K562 (cell line): ENCODE measurements around the gene ZNF324B. TPM values are rescaled to one million over a fixed set of nuclear protein-coding genes. Genes with fewer than 3 reads are reported as not detected.
A peak's percentile ranks its signal among the peaks of the same experiment; 100 is the strongest.

ENCODE experiments used
- DACH1 ChIP-seq: fragments of 450-650 bp; IDR thresholded peaks from 2 replicates; pipeline ENCODE4 v1.6.1; 2018; ENCODE audit not compliant: partially characterized antibody
- FOXJ2 ChIP-seq: fragments of 200-800 bp; sonication (Bioruptor generic); IDR thresholded peaks from 2 replicates; pipeline ENCODE4 v1.6.1; 2016; ENCODE audit warnings: missing genetic modification characterization, missing compliant biosample characterization
- GTF2E2 ChIP-seq: fragments of 200-800 bp; sonication (Bioruptor generic); IDR thresholded peaks from 2 replicates; pipeline ENCODE4 v1.6.1; 2016; ENCODE audit warnings: missing genetic modification characterization, missing compliant biosample characterization
- ILF3 ChIP-seq: fragments of 450-650 bp; IDR thresholded peaks from 2 replicates; pipeline ENCODE4 v1.6.1; 2018; ENCODE audit warnings: antibody characterized with exemption, mild to moderate bottlenecking, moderate library complexity, borderline replicate concordance
- LARP7 ChIP-seq: fragments of 450-650 bp; IDR thresholded peaks from 2 replicates; pipeline ENCODE4 v1.6.1; 2016
- MGA ChIP-seq: fragments of 450-650 bp; IDR thresholded peaks from 2 replicates; pipeline ENCODE4 v1.6.1; 2016; ENCODE audit warnings: mild to moderate bottlenecking, moderate library complexity
- MXI1 ChIP-seq: IDR thresholded peaks from 2 replicates; pipeline ENCODE4 v1.6.1; 2011; ENCODE audit warnings: low read depth, mild to moderate bottlenecking, improper control_type of control experiment, low read length
- PHB ChIP-seq: fragments of 250-450 bp; sonication (Bioruptor Pico); IDR thresholded peaks from 2 replicates; pipeline ENCODE4 v1.5.0; 2021
- POLR2A ChIP-seq: fragments of 450-650 bp; conservative IDR thresholded peaks from 2 replicates; pipeline ENCODE4 v1.6.1; 2016
- TCF3 ChIP-seq: sonication (generic); formaldehyde crosslinking; IDR thresholded peaks from 2 replicates; pipeline ENCODE4 v1.4.0; 2020; ENCODE audit warnings: mild to moderate bottlenecking, missing genetic modification reagents
- TEAD1 ChIP-seq, 2 experiments: fragments of 450-650 bp in 1 of 2; sonication (generic) in 1 of 2; formaldehyde crosslinking; IDR thresholded peaks; 2 replicates each; pipeline versions ENCODE4 v1.4.0 to v1.8.0; 2020 to 2022; ENCODE audit warnings: mild to moderate bottlenecking in 2 of 2, missing genetic modification reagents in 1 of 2
- ZNF143 ChIP-seq: sonication (generic); formaldehyde crosslinking; IDR thresholded peaks from 2 replicates; pipeline ENCODE4 v1.9.0; 2022; ENCODE audit warnings: mild to moderate bottlenecking, missing genetic modification reagents
- ZNF280B ChIP-seq: fragments of 250-450 bp; sonication (Bioruptor Pico); IDR thresholded peaks from 2 replicates; pipeline ENCODE4 v1.5.1; 2021; ENCODE audit warnings: mild to moderate bottlenecking
- ZNF57 ChIP-seq: fragments of 450-650 bp; formaldehyde crosslinking; IDR thresholded peaks from 2 replicates; pipeline ENCODE4 v1.4.0; 2020; ENCODE audit warnings: mild to moderate bottlenecking, moderate library complexity
- ZSCAN32 ChIP-seq: fragments of 450-650 bp; formaldehyde crosslinking; IDR thresholded peaks from 2 replicates; pipeline ENCODE4 v1.4.0; 2020; ENCODE audit warnings: mild to moderate bottlenecking, moderate library complexity
- polyA plus RNA-seq, 8 experiments: library from polyadenylated mRNA; depleted of rRNA in 4 of 8; stranded (reverse) in 5 of 8; unstranded in 3 of 8; fragments of >200 nt; fragmentation: Nextera tagmentation in 2 of 8; fragmentation: Illumina TruSeq in 1 of 8; extraction: Ambion mirVana in 2 of 8; extraction: Trizol in 1 of 8; gene quantifications; 2 replicates each; pipeline versions ENCODE4 v1.2.1 to v1.2.3, GENCODE V29; 2011 to 2014; ENCODE audit warnings: inconsistent platforms in 1 of 8, missing spikeins in 1 of 8
- total RNA-seq, 7 experiments: library from RNA; depleted of rRNA in 6 of 7; stranded (reverse); fragments of >200 nt in 6 of 7; fragmentation: Illumina TruSeq in 2 of 7; extraction: Trizol in 2 of 7; gene quantifications; 2 replicates each; pipeline versions ENCODE4 v1.2.1 to v1.2.3, GENCODE V29; 2011 to 2021; ENCODE audit warnings: low replicate concordance in 1 of 7

ZNF324B gene
- total and polyA plus RNA-seq, 9 of the 15 experiments (the other 6 are each of a cell fraction or from before 2014, with no cell fraction given): 0.20 to 13.5 (median 5.7) TPM

- no peak for TF ChIP-seq ZNF57 (CRISPR knock-in tag)
- peak; percentile 68 for TF ChIP-seq ZNF143 (CRISPR knock-in tag)
- peak; percentile 83 for TF ChIP-seq POLR2A
- TF ChIP-seq GTF2E2 (tag): no peak
- TF ChIP-seq TCF3 (CRISPR knock-in tag): peak; percentile 46
- no peak for TF ChIP-seq FOXJ2 (tag)
- TF ChIP-seq ZNF280B (CRISPR knock-in tag): no peak
- peak; percentile 86 for TF ChIP-seq MGA
- no peak for TF ChIP-seq ILF3
- no peak for TF ChIP-seq PHB (CRISPR knock-in tag)
- TF ChIP-seq TEAD1 (CRISPR knock-in tag; IDR thresholded peaks at IDR 0.05): peak; percentile 70 to 85
- TF ChIP-seq DACH1: no peak
- TF ChIP-seq MXI1: no peak; the same call in 1 of the 2 replicates
- no peak for TF ChIP-seq ZSCAN32 (CRISPR knock-in tag)
- TF ChIP-seq LARP7: no peak; the same call in 1 of the 2 replicates
Measured at GRCh38 chr19:58499021-58499927, 47.9 kb downstream of the ZNF324B start (continued).
